Posterior vena cava (tissue), 2 donors: ENCODE measurements around the gene NLGN2. TPM values are rescaled to one million over a fixed set of nuclear protein-coding genes. Genes with fewer than 3 reads are reported as not detected.

Experiments used
- DNase-seq: peaks from one replicate; pipeline ENCODE4 v3.0.0-alpha.2; 2020; ENCODE audit warnings: low spot score
- intact Hi-C, 2 donors: fragments of 100-400 bp; cut with DNase I; formaldehyde crosslinking; loops; one replicate each; pipeline versions ENCODE4 v1.14.1 to v1.14.2; 2022 to 2023
- total RNA-seq, 2 donors: library from RNA; stranded (reverse); fragmentation: NEBNext Ultra II Directional; extraction: Animal tissue kit (Norgen Biotek cat#: 25700); gene quantifications; one replicate each; pipeline ENCODE4 v1.2.1, GENCODE V29; 2021
- donor health status: DM: yes; HTN: yes; CAD: no.
- donor health status: DM: yes; HTN: yes; CAD: no.

NLGN2 gene
- total RNA-seq, 2 donors from 2014 or later, result 31.6 to 34.2 TPM

DNA sequence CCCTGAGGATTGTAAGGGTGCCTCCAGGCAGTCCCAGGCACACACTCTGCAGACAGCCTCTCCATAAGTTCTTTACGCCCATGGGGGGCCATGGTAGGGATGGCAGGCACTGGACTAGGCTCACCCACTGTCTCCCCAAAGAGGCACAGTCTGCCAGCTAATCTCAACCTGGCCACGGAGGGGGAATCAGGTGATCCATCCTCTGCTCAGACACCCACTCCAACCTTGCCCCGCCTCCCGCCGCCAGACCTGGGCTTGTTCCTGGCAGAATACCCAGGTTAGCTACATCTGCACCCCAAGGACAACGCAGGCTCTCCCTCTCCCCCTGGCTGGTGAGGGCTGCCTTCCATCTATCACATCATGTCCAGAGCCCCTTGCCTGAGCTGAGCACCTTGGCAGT is 1.2 kb downstream of the NLGN2 start:
- intact Hi-C loops, result no loop called here
- DNase-seq, result no peak

GRCh38 chr17:7409716-7410115 is 2.1 kb downstream of the NLGN2 start:
- DNase-seq, result no peak
- intact Hi-C loops, result no loop called here

GRCh38 chr17:7410634-7411426 is 3.2 kb downstream of the NLGN2 start:
- no peak for DNase-seq
- intact Hi-C loops, result no loop called here

DNA sequence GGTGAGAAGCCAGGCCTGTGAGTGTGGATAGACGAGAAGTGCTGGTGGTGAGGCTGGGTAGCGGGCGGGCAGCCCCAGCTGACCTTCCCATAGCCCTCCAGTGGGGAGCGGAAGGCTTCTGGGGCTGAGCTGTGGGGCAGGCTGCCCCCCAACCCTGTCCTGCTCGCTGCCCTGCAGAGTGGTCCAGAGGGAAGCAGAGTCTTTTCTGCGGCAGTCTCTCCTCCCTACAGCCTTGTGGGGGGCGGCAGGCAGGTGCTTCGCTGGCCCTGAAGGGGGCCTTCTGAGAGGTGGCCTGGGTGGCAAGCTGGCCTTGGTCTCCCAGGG is 3.7 kb downstream of the NLGN2 start:
- intact Hi-C loops, result no loop called here
- no peak for DNase-seq

DNA sequence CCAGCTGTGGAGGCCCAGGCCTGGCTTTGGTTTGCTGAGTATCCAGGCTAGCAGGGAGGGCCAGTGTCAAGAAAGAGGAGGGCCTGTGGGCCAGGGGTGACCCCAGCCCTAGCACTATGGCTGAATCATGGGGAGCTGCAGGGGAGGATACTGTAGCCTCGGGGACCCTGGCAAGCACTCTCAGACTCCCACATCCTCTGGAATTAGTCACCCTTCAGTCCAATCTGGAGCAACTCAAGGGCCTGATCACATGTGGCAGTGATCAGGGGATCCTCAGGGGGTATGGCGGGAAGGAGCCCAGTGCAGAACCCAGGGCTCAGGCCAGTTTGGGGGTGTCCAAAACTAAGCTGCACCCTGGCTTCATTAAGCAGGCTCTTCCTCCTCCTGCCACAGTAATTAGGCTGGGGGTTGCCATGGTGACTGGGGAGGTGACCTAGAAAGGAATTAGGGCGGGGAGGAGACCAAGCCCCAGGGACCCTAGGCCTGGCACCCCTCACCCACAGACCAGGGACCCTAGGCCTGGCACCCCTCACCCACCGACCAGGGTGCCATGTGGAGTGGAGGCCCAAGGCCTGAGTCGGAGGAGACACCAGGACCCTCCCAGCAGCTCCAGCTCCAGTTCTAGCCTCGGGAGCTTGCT is 5.8 kb downstream of the NLGN2 start:
- intact Hi-C loops, result no loop called here

GRCh38 chr17:7414837-7415236 is 7.2 kb downstream of the NLGN2 start:
- peak; percentile 71 for DNase-seq
- intact Hi-C loops, result no loop called here

More for the DNA sequence above, 5.8 kb downstream of the NLGN2 start:
- no peak for DNase-seq

- peak; percentile 77 for DNase-seq
- intact Hi-C loops, result no loop called here
These were observed 8.1 kb downstream of the NLGN2 start for GRCh38 chr17:7415784-7416183.

DNA sequence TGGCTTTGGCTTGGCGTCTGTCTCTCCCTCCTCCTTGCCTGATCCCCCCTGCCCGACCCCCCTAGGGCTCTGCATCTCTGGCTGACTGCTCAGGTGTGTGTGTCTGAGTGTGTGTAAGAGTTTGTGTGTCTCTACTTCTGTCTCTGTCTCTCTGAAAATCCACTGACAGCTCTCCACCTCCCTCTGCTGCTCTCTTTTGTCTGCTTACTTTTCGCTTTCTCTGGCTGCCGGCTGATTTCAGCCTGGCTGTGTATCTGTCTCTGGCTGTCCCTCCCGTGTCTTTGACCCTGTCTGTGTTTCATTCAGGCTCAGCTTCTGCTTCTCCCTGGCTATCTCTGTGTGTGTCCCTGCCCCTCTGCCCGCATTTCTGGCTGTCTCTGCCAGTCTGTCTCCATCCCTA is 8.7 kb downstream of the NLGN2 start:
- intact Hi-C loops, result no loop called here

DNA sequence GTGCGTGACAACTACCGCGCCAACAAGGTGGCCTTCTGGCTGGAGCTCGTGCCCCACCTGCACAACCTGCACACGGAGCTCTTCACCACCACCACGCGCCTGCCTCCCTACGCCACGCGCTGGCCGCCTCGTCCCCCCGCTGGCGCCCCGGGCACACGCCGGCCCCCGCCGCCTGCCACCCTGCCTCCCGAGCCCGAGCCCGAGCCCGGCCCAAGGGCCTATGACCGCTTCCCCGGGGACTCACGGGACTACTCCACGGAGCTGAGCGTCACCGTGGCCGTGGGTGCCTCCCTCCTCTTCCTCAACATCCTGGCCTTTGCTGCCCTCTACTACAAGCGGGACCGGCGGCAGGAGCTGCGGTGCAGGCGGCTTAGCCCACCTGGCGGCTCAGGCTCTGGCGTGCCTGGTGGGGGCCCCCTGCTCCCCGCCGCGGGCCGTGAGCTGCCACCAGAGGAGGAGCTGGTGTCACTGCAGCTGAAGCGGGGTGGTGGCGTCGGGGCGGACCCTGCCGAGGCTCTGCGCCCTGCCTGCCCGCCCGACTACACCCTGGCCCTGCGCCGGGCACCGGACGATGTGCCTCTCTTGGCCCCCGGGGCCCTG is 9.5 kb downstream of the NLGN2 start:
- intact Hi-C loops, result no loop called here

More for the DNA sequence above, 8.7 kb downstream of the NLGN2 start:
- no peak for DNase-seq

DNA sequence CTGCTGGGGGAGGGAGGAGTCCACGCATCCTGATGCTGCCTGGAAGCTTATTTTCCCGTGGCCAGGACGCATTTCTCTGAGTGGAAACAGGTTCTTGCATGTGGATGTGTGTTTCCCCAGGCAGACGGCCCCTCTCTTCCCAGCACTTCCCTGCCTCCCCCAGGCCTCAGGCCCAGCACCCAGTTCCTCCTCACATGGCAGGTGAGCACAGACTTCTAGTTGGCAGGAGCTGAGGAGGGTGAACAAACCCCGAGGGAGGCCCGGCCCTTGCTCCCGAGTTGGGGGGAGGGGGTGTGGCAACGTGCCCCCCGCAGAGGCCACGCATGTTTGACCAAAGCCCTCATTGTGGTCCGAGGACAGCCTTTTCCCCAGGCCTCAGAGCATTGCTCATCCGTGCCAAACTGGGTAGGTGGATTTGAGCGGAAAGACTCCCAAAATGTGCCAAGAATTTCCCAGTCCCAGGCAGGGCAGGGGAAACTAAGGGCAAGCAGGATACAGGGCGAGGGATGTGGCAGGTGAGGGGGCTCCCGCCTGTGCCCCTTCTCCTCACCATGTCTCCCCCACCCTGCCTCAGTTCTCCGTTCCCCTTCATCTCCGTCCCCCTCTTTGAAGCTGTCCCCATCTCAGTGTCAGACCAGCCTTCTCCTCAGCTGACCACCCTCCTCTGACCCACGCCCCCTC is 11.0 kb downstream of the NLGN2 start:
- intact Hi-C loops, result no loop called here
- peak; percentile 75 for DNase-seq

More for the DNA sequence above, 9.5 kb downstream of the NLGN2 start:
- peak; percentile 76 for DNase-seq

DNA sequence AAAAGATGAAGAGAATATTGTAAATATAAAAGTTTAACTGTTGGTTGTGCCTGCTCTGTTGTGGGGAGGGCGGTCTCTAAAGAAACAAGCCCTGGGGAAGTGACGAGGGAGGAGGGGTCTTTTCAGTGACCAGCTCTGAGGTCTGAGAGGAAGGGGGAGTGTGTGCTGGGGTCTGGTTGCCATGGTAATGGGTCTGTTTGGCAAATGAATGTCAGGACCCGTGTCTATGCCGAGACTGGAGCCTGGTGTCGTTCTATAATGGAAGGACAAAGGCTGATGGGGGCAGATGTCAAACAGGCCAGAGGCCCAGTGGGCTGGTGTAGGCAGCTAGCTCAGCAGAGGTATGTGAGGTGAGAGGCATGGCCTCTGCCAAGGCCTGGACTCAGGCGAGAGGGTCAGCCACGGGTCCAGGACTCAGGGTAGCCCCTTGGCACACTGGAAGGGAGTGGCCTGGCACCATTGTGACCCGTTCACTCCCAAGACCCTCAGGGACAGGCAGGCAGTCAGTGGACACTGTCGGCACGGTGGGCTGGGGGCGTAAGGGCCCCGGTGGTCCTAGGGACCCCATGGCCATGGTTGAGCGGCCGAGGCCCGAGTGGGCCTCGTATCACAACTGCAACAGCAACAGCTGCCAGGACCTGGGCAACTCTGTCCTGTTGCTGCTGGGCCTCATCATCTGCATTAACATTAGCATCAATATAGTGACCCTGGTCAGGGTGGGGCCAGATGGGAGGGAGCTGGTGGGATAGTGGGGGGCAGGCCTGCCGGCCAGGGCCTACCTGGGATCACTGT is 12.4 kb downstream of the NLGN2 start, which contains the start of gene SPEM1:
TSS of gene SPEM1 (plus strand) at position 506 of the 792 bp plus-strand sequence. CDS start at position 567, 61 bp downstream.
- DNase-seq, result peak; percentile 60
- intact Hi-C loops, result no loop called here

GRCh38 chr17:7421186-7421585 is 13.5 kb downstream of the NLGN2 start:
- intact Hi-C loops, result no loop called here
- DNase-seq, result peak; percentile 57

- intact Hi-C loops, result no loop called here
- no peak for DNase-seq
These were observed 16.0 kb downstream of the NLGN2 start for GRCh38 chr17:7423679-7424078.

DNA sequence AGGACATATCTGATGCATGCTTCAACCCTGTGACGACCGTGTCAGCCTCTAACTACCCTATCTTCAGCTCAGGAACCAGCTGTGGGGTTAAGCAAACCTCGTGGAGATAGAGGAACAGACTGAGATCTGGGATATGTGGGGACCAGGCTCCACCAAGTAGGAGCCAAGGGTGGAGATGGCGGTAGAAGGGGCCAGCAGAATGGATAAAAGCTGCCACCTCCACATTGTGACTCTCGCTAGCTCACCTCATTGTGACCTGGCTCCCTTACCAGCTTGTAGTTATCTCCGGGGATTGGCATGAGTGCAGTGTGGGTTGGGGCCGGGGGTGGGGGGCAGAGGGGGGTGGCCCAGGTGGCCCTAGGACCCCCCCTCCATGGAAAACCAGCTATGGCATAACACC is 17.7 kb downstream of the NLGN2 start, which contains the start of gene SPEM2:
TSS of gene SPEM2 (plus strand) at position 301 of the 400 bp plus-strand sequence. CDS start at position 374, 73 bp downstream.
- intact Hi-C loops, result no loop called here

DNA sequence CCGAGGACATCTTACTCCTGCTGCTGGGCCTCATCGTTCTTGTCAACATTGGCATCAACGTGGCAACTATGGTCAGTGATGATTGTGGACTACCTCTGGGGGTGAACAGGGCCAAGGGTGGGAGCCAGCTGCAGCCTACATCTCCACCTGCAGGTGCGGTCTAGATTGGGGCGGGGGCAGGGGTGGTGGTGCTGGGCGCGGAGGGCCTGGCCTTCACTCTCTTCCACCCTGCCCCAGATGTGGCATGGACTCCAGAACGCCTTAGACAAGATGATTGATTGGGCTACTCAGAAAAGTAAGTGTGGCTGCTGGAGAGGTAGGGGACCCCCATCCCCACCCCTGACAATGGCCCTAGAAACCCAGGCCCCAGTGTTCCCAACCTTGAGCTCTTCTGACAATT is 18.1 kb downstream of the NLGN2 start:
- intact Hi-C loops, result no loop called here

More for the DNA sequence above, 17.7 kb downstream of the NLGN2 start, which contains the start of gene SPEM2:
- DNase-seq, result no peak

DNA sequence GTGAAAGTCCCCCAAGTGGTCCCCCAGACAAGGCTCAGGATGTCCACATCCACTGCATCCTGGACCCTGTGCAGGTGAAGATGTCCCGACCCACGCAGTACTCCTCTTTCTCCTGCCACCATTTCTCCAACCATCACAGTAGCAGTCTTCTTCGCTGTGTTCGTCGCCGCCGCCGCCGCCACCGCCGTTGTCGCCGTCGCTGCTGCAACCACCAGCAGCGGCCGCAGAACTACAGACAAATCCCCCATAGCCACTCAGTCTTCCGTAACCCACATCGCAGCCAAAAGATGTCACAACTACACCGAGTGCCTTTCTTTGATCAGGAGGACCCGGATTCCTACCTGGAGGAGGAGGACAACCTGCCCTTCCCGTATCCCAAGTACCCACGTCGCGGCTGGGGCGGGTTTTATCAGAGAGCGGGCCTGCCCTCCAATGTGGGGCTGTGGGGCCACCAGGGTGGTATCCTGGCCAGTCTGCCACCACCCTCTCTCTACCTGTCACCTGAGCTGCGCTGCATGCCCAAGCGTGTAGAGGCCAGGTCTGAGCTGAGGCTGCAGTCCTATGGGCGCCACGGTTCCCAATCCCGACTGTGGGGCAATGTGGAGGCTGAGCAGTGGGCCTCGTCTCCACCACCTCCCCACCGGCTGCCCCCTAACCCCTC is 18.7 kb downstream of the NLGN2 start:
- peak; percentile 61 for DNase-seq
- intact Hi-C loops, result no loop called here

More for the DNA sequence above, 18.1 kb downstream of the NLGN2 start:
- peak; percentile 78 for DNase-seq

DNA sequence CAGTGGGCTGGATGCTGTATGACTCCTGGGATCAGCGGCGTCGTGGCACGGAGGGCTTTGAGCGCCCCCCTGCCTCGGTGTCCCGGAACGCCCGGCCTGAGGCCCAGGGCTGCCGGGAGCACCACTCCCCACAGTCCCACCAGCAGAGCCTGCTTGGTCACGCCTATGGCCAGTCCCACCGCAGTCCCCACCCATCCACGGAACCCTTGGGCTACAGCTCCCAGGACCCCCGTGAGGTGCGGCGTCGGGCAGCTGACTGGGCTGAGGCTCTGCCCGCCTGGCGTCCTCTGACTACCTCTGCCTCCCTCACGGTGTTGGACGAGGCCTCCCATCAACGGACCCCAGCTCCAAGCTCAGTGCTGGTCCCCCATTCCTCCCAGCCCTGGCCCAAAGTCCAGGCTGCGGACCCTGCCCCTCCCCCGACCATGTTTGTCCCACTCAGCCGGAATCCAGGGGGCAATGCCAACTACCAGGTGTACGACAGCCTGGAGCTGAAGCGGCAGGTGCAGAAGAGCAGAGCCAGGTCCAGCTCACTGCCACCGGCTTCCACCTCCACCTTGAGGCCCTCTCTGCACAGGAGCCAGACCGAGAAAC is 19.3 kb downstream of the NLGN2 start:
- intact Hi-C loops, result no loop called here
- peak; percentile 58 for DNase-seq

- intact Hi-C loops, result no loop called here
- peak; percentile 32 for DNase-seq
These were observed 19.9 kb downstream of the NLGN2 start for GRCh38 chr17:7427549-7427948.
